ENCODE measurements around the gene HAO1.

HAO1 gene

GRCh38 chr20:7853493-7853892 is 86.8 kb downstream of the HAO1 start:
- TF ChIP-seq GATA3 (IDR thresholded peaks at IDR 0.05; ENCODE audit: low read depth, low read length) (no peak), GATA2 (IDR thresholded peaks at IDR 0.05; ENCODE audit: low read depth, low read length) (no peak)

- TF ChIP-seq GATA2 (IDR thresholded peaks at IDR 0.05; ENCODE audit: low read depth, low read length): no peak
- no peak for TF ChIP-seq GATA3 (IDR thresholded peaks at IDR 0.05; ENCODE audit: low read depth, low read length)
Observed at GRCh38 chr20:7850775-7851490, 89.3 kb downstream of the HAO1 start.

GRCh38 chr20:7849675-7850074 is 90.6 kb downstream of the HAO1 start:
- no peak for TF ChIP-seq GATA3 (IDR thresholded peaks at IDR 0.05; ENCODE audit: low read depth, low read length)
- no peak for TF ChIP-seq GATA2 (IDR thresholded peaks at IDR 0.05; ENCODE audit: low read depth, low read length)

- TF ChIP-seq GATA2 (IDR thresholded peaks at IDR 0.05; ENCODE audit: low read depth, low read length): no peak
- no peak for TF ChIP-seq GATA3 (IDR thresholded peaks at IDR 0.05; ENCODE audit: low read depth, low read length)
Observed at GRCh38 chr20:7848351-7848750, 91.9 kb downstream of the HAO1 start.

GRCh38 chr20:7843613-7844012 is 96.6 kb downstream of the HAO1 start:
- TF ChIP-seq GATA2 (IDR thresholded peaks at IDR 0.05; ENCODE audit: low read depth, low read length) (no peak), GATA3 (IDR thresholded peaks at IDR 0.05; ENCODE audit: low read depth, low read length) (no peak)

GRCh38 chr20:7841971-7842310 is 98.3 kb downstream of the HAO1 start:
- TF ChIP-seq GATA3 (IDR thresholded peaks at IDR 0.05; ENCODE audit: low read depth, low read length): no peak
- TF ChIP-seq GATA2 (IDR thresholded peaks at IDR 0.05; ENCODE audit: low read depth, low read length): no peak

- no peak for TF ChIP-seq GATA2 (IDR thresholded peaks at IDR 0.05; ENCODE audit: low read depth, low read length)
- no peak for TF ChIP-seq GATA3 (IDR thresholded peaks at IDR 0.05; ENCODE audit: low read depth, low read length)
Observed at GRCh38 chr20:7841291-7841970, 98.8 kb downstream of the HAO1 start.

GRCh38 chr20:7836076-7836475 is 104.2 kb downstream of the HAO1 start:
- TF ChIP-seq GATA3 (IDR thresholded peaks at IDR 0.05; ENCODE audit: low read depth, low read length): no peak
- TF ChIP-seq GATA2 (IDR thresholded peaks at IDR 0.05; ENCODE audit: low read depth, low read length): no peak
